ENCODE data around the gene PCCB.
"Not testable (repeated sequence)": the region's sequence is repeated elsewhere in the genome, so short reads cannot be mapped to it uniquely, and the experiment has no call there.

The PCCB gene

DNA sequence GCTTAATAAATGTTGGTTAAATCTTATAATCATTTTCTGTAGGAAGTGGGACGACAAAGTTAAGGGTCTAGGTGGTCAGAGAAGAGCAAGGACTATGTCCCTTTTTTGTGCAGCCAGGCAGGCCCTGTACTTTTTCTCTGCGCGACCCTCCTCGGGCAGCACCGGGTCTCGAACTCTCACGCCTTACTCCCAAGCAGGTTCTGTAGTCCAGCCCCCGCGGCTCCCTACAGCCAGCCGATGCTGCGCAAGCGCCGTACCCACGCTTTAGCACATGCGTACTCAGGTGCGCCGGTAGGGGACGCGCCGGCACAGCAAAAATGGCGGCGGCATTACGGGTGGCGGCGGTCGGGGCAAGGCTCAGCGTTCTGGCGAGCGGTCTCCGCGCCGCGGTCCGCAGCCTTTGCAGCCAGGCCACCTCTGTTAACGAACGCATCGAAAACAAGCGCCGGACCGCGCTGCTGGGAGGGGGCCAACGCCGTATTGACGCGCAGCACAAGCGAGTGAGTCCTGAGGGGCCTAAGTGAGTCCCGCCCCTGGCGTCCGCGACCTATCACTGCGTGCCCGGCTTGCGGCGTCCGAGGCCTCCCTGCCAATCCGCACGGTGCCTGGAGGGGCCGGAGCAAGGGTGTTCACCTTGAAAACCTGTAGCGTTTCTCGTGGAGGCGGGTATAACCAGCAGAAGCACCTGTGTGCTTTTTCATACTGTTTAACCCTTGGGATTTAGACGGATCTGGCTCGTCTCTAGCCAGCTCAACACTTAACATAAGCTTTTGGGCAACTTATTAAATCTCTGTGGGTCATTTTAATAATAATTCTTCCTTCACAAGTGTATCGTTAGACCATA lies at the start of gene PCCB:
PCCB (plus strand) TSS at position 282 of the 844 bp plus-strand sequence; CDS start at position 318, 36 bp downstream.
- in situ Hi-C loops (cut with MboI; ENCODE audit: low pct_unique_long_range_greater_than_20kb, low sequenced_read_pairs): no loop called here
- peak; percentile 95 for DNase-seq

- DNase-seq: no peak
- in situ Hi-C loops (cut with MboI; ENCODE audit: low pct_unique_long_range_greater_than_20kb, low sequenced_read_pairs): no loop called here
These were observed 42.5 kb upstream of the PCCB start for GRCh38 chr3:136207489-136208115.

DNA sequence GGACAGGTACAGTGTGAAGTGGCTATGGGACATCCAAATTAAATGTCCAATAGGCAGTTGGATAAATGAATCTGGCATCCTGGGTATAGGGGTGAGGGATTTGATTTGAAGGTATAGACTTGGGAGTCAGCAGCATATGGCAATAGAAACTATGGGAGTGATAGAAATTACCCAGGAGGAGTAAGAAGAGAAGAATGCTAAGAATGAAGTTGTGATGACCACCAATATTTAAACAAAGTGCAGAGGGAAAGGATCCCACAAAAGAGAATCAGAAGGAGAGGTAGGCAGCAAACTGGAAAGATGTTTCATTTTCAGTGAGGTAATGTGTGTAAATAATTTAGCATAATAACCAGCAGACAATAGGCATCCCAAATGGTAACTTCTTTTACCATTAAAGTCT lies 40.2 kb upstream of the PCCB start:
- in situ Hi-C loops (cut with MboI; ENCODE audit: low pct_unique_long_range_greater_than_20kb, low sequenced_read_pairs): no loop called here
- DNase-seq: no peak

DNA sequence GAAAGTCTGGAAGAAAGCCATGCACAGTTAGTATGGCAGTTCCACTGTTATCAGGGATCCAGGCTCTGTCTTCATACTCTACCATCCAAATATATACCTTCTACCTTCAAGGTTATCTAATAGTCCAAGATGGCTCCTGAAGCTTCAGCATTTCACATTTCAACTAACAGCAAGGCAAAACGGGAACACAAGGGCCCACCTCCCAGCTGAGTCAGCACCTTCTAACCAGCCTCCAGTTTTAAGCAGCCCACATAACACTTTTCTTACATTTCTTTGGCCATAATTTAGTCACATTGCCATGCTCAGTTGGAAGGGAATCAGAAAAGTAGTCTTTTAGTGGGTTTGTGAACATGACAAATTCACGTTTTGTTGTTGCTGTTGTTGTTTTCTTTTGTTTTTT lies 38.6 kb upstream of the PCCB start:
- DNase-seq: no peak
- in situ Hi-C loops (cut with MboI; ENCODE audit: low pct_unique_long_range_greater_than_20kb, low sequenced_read_pairs): no loop called here

- in situ Hi-C loops (cut with MboI; ENCODE audit: low pct_unique_long_range_greater_than_20kb, low sequenced_read_pairs); DNase-seq: not testable (repeated sequence)
These were observed 27.4 kb upstream of the PCCB start for GRCh38 chr3:136222746-136223145.

DNA sequence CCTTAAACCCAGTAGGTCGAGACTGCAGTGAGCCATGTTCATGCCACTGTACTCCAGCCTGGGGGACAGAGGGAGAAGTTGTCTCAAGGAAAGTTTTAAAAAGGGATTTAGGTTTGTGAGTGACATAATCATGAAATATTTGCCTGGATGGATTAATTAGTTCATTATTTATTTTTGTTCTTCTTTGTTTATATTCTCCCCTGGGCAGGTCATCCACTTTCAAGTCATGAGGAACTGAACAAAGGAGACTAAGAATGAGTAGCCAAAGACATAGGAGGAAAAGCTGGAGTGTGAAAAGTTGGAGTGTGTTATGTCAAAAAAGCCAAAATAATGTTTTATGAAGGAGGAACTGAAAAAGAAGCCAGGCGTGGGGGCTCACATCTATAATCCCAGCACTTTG lies 17.7 kb upstream of the PCCB start:
- in situ Hi-C loops (cut with MboI; ENCODE audit: low pct_unique_long_range_greater_than_20kb, low sequenced_read_pairs): no loop called here
- DNase-seq: no peak

- in situ Hi-C loops (cut with MboI; ENCODE audit: low pct_unique_long_range_greater_than_20kb, low sequenced_read_pairs): no loop called here
- DNase-seq: no peak
These were observed 14.6 kb upstream of the PCCB start for GRCh38 chr3:136235545-136235944.

GRCh38 chr3:136236109-136236508 lies 14.0 kb upstream of the PCCB start:
- in situ Hi-C loops (cut with MboI; ENCODE audit: low pct_unique_long_range_greater_than_20kb, low sequenced_read_pairs): no loop called here
- no peak for DNase-seq

DNA sequence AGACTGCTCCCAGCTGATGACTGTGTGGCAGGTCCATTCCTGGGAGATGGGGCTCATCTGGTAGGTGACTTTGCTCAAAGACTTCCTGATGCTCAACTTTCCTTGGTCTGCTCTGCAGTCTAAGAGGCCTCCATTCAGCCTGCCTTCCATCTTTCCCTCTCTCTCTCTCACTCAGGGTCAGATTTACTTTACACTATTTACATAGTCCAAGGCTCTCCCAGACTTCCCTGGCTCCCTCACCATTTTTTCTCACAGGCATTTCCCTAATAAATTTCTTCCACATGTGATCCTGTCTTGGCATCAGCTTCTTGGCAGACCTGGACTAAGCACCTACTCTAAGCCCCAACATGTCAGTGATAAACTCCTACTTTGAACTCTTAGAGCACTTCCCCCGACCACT lies 13.0 kb upstream of the PCCB start:
- in situ Hi-C loops (cut with MboI; ENCODE audit: low pct_unique_long_range_greater_than_20kb, low sequenced_read_pairs): no loop called here
- no peak for DNase-seq

DNA sequence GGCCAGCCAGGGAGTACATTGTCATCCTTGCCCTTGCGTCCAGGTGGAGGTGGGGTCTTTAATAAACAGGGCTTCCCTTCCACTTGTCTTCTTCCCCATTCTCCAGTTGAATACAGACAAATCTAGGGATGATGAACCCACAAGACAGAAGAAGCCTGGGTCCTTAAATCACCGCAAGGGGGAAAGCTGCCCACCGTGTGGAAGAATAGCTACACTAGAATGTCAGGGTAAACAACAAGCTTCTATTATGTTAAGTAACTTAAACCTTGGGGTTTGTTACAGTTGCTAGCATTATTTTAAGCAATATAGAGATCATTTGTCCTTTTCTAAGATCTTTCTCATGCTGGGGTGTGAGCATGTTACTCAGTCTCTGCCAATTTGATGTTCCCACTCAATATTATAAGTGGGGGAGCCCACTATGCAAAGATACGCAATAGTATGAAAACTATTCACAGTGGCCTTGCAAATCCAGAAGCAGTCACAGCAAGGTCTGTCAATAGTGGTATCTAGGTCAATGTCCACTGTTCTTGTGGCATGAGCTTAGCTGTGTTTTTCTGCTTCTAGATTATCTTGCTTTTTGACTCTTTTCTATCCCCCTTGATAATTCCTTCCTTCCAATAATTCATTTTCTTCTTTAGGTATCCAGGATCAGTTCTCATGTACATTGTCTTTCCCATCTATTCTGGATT lies 12.0 kb upstream of the PCCB start:
- no peak for DNase-seq
- in situ Hi-C loops (cut with MboI; ENCODE audit: low pct_unique_long_range_greater_than_20kb, low sequenced_read_pairs): no loop called here

DNA sequence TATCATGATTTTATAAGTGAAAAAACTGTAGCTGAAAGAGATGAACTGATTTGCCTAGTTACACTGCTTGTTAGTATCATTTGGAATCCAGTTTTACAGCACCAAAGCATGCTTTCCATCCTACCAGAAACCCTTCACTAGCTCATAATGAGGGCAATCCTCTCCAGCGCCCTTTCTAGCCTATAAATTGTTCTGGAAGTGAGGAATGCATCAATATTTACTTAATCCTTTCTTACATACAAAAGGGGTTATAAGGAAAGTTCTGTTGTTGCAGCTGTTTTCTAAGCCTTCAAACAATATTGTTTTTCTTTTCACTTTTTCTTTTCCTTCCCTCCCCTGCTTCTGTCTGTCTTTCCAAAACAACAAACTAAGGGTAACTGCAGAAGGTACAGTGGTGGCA lies 11.0 kb upstream of the PCCB start:
- DNase-seq: no peak
- in situ Hi-C loops (cut with MboI; ENCODE audit: low pct_unique_long_range_greater_than_20kb, low sequenced_read_pairs): no loop called here

GRCh38 chr3:136245691-136246090 lies 4.4 kb upstream of the PCCB start:
- DNase-seq: no peak
- in situ Hi-C loops (cut with MboI; ENCODE audit: low pct_unique_long_range_greater_than_20kb, low sequenced_read_pairs): no loop called here

DNA sequence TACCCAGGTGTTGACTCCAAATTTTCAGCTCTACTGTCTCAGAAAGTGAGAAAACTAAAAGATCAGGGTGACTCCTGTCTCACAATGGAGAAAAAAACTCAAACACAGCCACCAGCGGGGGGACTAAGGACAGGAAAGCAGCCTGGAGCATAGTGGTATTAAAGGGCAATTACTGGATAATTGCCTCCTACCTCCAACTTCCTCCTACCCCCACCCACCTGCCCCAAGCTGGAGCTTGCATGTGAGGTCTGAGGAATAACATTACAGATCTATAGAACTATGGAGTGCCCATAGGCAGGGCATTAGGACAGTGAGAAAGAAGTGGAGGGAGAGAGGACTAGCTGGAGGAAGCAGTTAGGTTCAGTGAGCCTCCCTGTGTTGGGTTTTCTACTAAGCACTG lies 2.7 kb upstream of the PCCB start:
- peak; percentile 47 for DNase-seq
- in situ Hi-C loops (cut with MboI; ENCODE audit: low pct_unique_long_range_greater_than_20kb, low sequenced_read_pairs): no loop called here

DNA sequence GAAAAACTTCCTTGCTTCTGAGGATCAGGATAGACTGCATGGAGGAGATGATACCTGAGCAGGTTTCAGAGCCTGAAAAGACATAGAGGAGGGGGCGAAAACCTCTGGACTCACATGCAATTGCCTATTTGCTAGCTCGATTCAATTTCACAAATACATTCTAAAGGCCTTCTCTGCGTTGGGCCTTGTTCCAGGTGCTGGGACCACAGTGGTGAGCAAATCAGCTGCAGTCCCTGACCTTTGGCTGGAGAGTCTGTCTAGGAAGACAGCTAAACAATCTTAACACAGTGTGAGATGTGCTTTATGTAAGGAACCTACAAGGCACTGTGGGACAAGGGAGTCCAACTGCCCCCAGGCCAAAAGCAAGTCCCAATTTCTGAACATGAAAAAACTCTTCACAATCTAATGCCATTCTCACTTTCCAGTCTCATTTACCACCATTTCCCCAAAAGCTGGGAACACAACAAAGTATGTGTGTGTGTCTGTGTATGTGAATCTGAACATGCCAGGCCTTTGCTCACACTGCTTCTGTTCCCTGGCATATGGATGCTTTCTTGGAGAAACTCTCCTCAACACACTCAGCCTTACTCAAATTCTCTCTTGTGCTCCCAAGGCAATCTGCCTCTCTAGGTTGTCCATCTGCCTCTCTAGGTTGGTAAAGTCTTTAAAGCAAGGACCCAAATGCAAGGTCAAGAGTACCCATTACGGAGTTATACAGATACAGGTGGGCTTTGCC lies 2.1 kb upstream of the PCCB start:
- DNase-seq: no peak

DNA sequence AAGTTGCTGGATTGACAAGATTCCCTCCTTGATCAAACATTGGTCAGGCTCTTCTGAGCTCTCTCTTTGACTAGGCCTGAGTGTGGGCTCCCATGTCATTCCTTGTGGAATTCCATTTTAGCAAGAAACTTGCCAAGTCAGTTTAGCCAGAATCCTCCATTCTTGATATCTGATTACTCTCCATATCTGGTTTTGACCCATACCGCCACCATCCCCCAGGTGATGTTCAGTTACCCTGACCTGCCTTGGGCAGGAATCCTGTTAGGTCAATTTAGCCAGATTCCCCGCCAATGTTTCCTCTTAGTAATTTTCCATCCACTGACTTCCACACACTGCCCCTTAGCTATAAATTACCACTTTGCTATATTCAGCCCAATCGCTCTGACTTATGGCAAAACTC lies 1.0 kb upstream of the PCCB start:
- in situ Hi-C loops (cut with MboI; ENCODE audit: low pct_unique_long_range_greater_than_20kb, low sequenced_read_pairs): no loop called here
- DNase-seq: no peak

More for the DNA sequence above, 2.1 kb upstream of the PCCB start:
- in situ Hi-C loops (cut with MboI; ENCODE audit: low pct_unique_long_range_greater_than_20kb, low sequenced_read_pairs): no loop called here

DNA sequence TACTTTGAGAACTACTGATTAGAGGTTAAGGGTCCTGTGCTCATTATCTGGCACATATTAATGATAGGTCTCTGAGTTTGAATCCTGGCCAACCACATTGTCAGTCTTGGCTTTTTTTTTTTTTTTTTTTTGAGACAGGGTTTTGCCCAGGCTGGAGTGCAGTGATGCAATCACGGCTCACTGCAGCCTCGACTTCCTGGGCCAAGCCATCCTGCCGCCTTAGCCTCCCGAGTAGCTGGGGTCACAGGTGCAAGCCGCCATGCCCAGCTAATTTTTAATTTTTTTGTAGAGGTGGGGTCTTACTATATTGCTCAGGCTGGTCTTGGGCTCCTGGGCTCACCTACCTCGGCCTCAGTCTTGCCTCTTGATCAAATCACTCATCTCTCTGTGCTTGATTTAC lies 547 bp upstream of the PCCB start:
- DNase-seq: no peak
- in situ Hi-C loops (cut with MboI; ENCODE audit: low pct_unique_long_range_greater_than_20kb, low sequenced_read_pairs): no loop called here

DNA sequence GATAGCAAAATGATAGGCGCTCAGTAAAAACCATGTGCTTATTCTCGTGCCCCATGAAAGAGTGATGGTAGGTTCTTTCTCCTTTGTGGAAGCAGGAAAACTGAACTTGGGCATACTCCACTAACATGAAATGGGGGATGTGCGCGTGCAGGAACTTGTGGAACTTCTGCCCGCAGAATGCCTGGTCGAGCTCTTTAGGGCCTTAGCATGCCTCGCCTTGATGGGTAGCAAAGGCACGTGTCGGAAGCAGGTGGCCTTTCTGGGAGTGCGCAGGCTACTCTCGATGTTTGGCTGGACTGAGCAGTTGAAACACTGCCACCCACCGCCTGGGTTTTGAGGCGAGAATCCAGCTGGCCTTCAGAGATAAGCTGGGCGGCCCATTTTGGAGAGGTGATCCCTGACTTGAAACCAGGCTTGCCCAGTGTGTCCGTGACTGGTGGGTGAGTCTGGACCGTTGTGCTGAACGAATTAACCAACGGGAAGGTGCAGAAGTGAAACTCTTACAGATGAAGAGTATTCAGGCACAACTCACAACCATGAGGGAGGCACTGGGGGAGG lies 842 bp downstream of the PCCB start:
- DNase-seq: peak; percentile 81
- in situ Hi-C loops (cut with MboI; ENCODE audit: low pct_unique_long_range_greater_than_20kb, low sequenced_read_pairs): no loop called here

GRCh38 chr3:136251511-136251910 lies 1.4 kb downstream of the PCCB start:
- in situ Hi-C loops (cut with MboI; ENCODE audit: low pct_unique_long_range_greater_than_20kb, low sequenced_read_pairs): no loop called here

DNA sequence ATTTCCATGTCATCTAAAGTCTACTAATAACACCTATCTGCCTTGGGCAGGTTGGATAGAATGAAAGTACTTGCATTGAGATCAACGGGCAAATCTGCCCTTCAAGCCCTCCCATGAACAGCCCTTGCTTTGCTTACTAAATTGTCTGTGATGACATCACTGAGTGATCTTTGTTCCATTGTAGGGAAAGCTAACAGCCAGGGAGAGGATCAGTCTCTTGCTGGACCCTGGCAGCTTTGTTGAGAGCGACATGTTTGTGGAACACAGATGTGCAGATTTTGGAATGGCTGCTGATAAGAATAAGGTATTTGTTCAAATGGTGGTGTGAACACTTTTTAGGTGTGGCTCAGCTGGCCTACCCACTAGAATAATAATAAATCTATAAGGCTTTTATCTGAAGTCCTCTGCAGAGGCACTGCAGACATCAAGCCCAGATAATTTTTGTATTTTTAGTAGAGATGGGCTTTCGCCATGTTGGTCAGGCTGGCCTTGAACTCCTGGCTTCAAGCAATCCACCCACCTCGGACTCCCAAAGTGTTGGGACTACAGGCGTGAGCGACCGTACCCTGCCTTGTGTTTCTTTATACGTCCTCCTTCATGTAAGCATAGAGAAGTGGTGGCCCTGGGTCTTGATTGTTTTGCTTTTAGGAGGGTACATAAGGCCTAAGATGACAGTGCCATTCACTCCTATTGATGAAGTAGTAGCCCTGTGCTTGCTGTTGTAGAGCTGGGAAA lies 5.7 kb downstream of the PCCB start:
- no peak for DNase-seq
- in situ Hi-C loops (cut with MboI; ENCODE audit: low pct_unique_long_range_greater_than_20kb, low sequenced_read_pairs): no loop called here

More at GRCh38 chr3:136251511-136251910, 1.4 kb downstream of the PCCB start:
- no peak for DNase-seq

Data from KBM-7 (cell line).